GM19372 (cell line): ENCODE data around the gene SMARCAL1.
"Not testable (repeated sequence)": the region's sequence is repeated elsewhere in the genome, so short reads cannot be mapped to it uniquely, and the experiment has no call there.

Source experiments
- ATAC-seq: cut with Tn5 transposase; IDR thresholded peaks from one replicate; pipeline ENCODE4 v1.9.1; 2021; ENCODE audit warnings: mild to moderate bottlenecking, low read depth, moderate library complexity; ENCODE audit not compliant: unreplicated experiment

Gene SMARCAL1

GRCh38 chr2:216412022-216412999 is at the start of gene SMARCAL1:
SMARCAL1 (plus strand) TSS chr2:216412484; CDS start chr2:216414705, 2,221 bp downstream.
- ATAC-seq, result peak; percentile 86

GRCh38 chr2:216362730-216363129 is 49.6 kb upstream of the SMARCAL1 start:
- no peak for ATAC-seq

GRCh38 chr2:216363221-216363620 is 49.1 kb upstream of the SMARCAL1 start:
- ATAC-seq, result no peak

GRCh38 chr2:216365518-216365917 is 46.8 kb upstream of the SMARCAL1 start:
- ATAC-seq, result no peak

- no peak for ATAC-seq
Measured at GRCh38 chr2:216366777-216367471, 45.4 kb upstream of the SMARCAL1 start.

- no peak for ATAC-seq
Measured at GRCh38 chr2:216369821-216370220, 42.5 kb upstream of the SMARCAL1 start.

- no peak for ATAC-seq
Measured at GRCh38 chr2:216370961-216371712, 41.1 kb upstream of the SMARCAL1 start.

GRCh38 chr2:216371721-216372702 is 40.3 kb upstream of the SMARCAL1 start, which contains the start of gene MARCHF4:
MARCHF4 (minus strand) TSS chr2:216372483; CDS start chr2:216370260, 2,223 bp downstream.
- ATAC-seq, result no peak

- ATAC-seq, result no peak
Measured at GRCh38 chr2:216372761-216373291, 39.5 kb upstream of the SMARCAL1 start.

- no peak for ATAC-seq
Measured at GRCh38 chr2:216373896-216374295, 38.4 kb upstream of the SMARCAL1 start.

GRCh38 chr2:216375286-216375685 is 37.0 kb upstream of the SMARCAL1 start:
- no peak for ATAC-seq

- no peak for ATAC-seq
Measured at GRCh38 chr2:216379977-216380376, 32.3 kb upstream of the SMARCAL1 start.

GRCh38 chr2:216384409-216384808 is 27.9 kb upstream of the SMARCAL1 start:
- ATAC-seq, result not testable (repeated sequence)

GRCh38 chr2:216385478-216385877 is 26.8 kb upstream of the SMARCAL1 start:
- no peak for ATAC-seq

GRCh38 chr2:216387262-216387661 is 25.0 kb upstream of the SMARCAL1 start:
- no peak for ATAC-seq

- no peak for ATAC-seq
Measured at GRCh38 chr2:216388046-216388884, 24.0 kb upstream of the SMARCAL1 start.

- no peak for ATAC-seq
Measured at GRCh38 chr2:216389570-216389969, 22.7 kb upstream of the SMARCAL1 start.

- no peak for ATAC-seq
Measured at GRCh38 chr2:216391401-216391800, 20.9 kb upstream of the SMARCAL1 start.
